Measurements from ENCODE around the gene RTN4IP1. TPM values are rescaled to one million over a fixed set of nuclear protein-coding genes. Genes with fewer than 3 reads are reported as not detected.
"Not testable (repeated sequence)": the region's sequence is repeated elsewhere in the genome, so short reads cannot be mapped to it uniquely, and the experiment has no call there.

The RTN4IP1 gene
- total RNA-seq, 1 donor from 2014 or later, result 3.5 TPM

- ATAC-seq, result no peak
These were observed 50.0 kb downstream of the RTN4IP1 start for GRCh38 chr6:106579281-106579680.

- ATAC-seq, result peak; percentile 60
These were observed 54.4 kb downstream of the RTN4IP1 start for GRCh38 chr6:106574741-106575458.

GRCh38 chr6:106572875-106573585 lies 56.3 kb downstream of the RTN4IP1 start:
- no peak for ATAC-seq

- no peak for ATAC-seq
These were observed 56.9 kb downstream of the RTN4IP1 start for GRCh38 chr6:106572436-106572835.

- ATAC-seq, result no peak
These were observed 59.9 kb downstream of the RTN4IP1 start for GRCh38 chr6:106569428-106569827.

GRCh38 chr6:106568530-106568929 lies 60.8 kb downstream of the RTN4IP1 start:
- ATAC-seq, result no peak

GRCh38 chr6:106564476-106564875 lies 64.8 kb downstream of the RTN4IP1 start:
- no peak for ATAC-seq

- ATAC-seq, result no peak
These were observed 65.7 kb downstream of the RTN4IP1 start for GRCh38 chr6:106563614-106564013.

- ATAC-seq, result peak; percentile 72
These were observed 67.5 kb downstream of the RTN4IP1 start for GRCh38 chr6:106561686-106562405.

- peak; percentile 53 for ATAC-seq
These were observed 68.2 kb downstream of the RTN4IP1 start for GRCh38 chr6:106560996-106561685.

GRCh38 chr6:106559659-106560058 lies 69.6 kb downstream of the RTN4IP1 start:
- ATAC-seq, result peak; percentile 17

- ATAC-seq, result no peak
These were observed 70.9 kb downstream of the RTN4IP1 start for GRCh38 chr6:106558364-106558763.

- ATAC-seq, result no peak
These were observed 71.5 kb downstream of the RTN4IP1 start for GRCh38 chr6:106557837-106558236.

GRCh38 chr6:106556368-106556960 lies 72.8 kb downstream of the RTN4IP1 start:
- no peak for ATAC-seq

- ATAC-seq, result peak; percentile 67
These were observed 73.5 kb downstream of the RTN4IP1 start for GRCh38 chr6:106555767-106556166.

GRCh38 chr6:106553440-106553839 lies 75.9 kb downstream of the RTN4IP1 start:
- ATAC-seq, result no peak

- no peak for ATAC-seq
These were observed 78.1 kb downstream of the RTN4IP1 start for GRCh38 chr6:106551155-106551554.

- no peak for ATAC-seq
These were observed 79.8 kb downstream of the RTN4IP1 start for GRCh38 chr6:106549521-106549920.

GRCh38 chr6:106548926-106549455 lies 80.3 kb downstream of the RTN4IP1 start:
- not testable (repeated sequence) for ATAC-seq

GRCh38 chr6:106547601-106548453 lies 81.5 kb downstream of the RTN4IP1 start:
- peak; percentile 7 for ATAC-seq
